BLaER1 treated with 17β-estradiol and CSF1 and Interleukin-3, amounts not matched to agents 10 nM and 100 nM (cell line): ENCODE measurements around the gene RASAL2.

Experiments
- H3K27ac ChIP-seq, 11 experiments: shearing (Covaris generic); formaldehyde crosslinking; 2 replicates each; pipeline ENCODE4 v1.8.1; 2022
- H3K27me3 ChIP-seq, 11 experiments: shearing (Covaris generic); formaldehyde crosslinking; 2 replicates each; pipeline ENCODE4 v1.8.1; 2022
- H3K36me3 ChIP-seq, 11 experiments: shearing (Covaris generic); formaldehyde crosslinking; 2 replicates each; pipeline ENCODE4 v1.8.1; 2022
- H3K4me1 ChIP-seq, 10 experiments: shearing (Covaris generic); formaldehyde crosslinking; 2 replicates each; pipeline ENCODE4 v1.8.1; 2022
- H3K4me2 ChIP-seq, 11 experiments: shearing (Covaris generic); formaldehyde crosslinking; 2 replicates each; pipeline ENCODE4 v1.8.1; 2022
- H3K4me3 ChIP-seq, 10 experiments: shearing (Covaris generic); formaldehyde crosslinking; 2 replicates each; pipeline ENCODE4 v1.8.1; 2022
- H3K9ac ChIP-seq, 11 experiments: shearing (Covaris generic); formaldehyde crosslinking; 2 replicates each; pipeline ENCODE4 v1.8.1; 2022
- H3K9me3 ChIP-seq, 11 experiments: shearing (Covaris generic); formaldehyde crosslinking; replicated peaks in 1 of 11; 2 replicates each; pipeline ENCODE4 v1.8.1; 2022
- H4K20me1 ChIP-seq, 11 experiments: shearing (Covaris generic); formaldehyde crosslinking; 2 replicates each; pipeline ENCODE4 v1.8.1; 2022
- Cebpa-rat ChIP-seq, 11 experiments: shearing (Covaris generic); IDR thresholded peaks; 2 replicates each; pipeline ENCODE4 v1.8.1; 2022

The RASAL2 gene

DNA sequence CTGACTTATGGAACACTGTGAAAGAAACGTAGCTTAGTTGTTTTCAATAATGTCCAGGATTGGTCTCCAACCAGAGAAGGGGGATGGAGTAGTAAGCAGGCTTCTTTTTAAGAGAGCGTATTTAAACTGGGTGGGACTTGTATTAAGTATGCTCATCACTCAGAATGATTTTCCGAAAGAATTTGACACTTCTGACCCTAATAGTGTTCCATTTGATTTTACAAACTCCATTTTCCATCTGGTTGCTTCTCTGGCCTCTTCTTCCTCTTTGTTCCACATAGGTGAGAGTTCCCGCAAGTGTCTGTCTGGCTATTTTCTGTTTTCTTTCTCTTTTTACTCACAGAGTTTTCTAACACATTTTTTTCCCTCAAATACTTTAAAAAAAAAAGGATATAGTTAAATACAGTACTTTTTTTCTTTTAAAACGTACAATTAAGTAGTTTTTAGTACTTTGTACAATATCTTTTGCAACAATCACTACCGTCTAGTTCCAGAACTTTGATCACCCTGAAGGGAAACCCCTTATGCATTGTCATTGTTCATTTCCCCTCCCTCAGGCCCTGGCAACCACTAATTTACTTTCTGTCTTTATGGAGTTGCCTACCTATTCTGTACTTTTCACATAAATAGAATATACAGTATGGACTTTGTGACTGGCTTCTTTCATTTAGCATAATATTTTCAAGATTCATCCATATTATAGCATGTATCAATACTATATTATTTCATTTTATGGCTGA lies 67.0 kb downstream of the RASAL2 start:
- Histone ChIP-seq H3K9ac (no peak overlapping the region), H3K27me3 (no peaks in the 10 kb centered on the region), H3K36me3 (no peaks in the 10 kb centered on the region), H3K9me3 (no peaks in the 10 kb centered on the region), H3K4me2 (no peak overlapping the region), H3K4me1 (peaks cover 0 to 3% (median 2%) of the 10 kb centered on the region in 10 experiments; a peak in 10 of 20 replicates), H3K4me3 (no peak overlapping the region), H4K20me1 (peaks cover 0 to 10% (median 0%) of the 10 kb centered on the region in 11 experiments; a peak in 2 of 22 replicates), H3K27ac (no peak overlapping the region)
- TF ChIP-seq Cebpa-rat (IDR thresholded peaks at IDR 0.05): no peak

DNA sequence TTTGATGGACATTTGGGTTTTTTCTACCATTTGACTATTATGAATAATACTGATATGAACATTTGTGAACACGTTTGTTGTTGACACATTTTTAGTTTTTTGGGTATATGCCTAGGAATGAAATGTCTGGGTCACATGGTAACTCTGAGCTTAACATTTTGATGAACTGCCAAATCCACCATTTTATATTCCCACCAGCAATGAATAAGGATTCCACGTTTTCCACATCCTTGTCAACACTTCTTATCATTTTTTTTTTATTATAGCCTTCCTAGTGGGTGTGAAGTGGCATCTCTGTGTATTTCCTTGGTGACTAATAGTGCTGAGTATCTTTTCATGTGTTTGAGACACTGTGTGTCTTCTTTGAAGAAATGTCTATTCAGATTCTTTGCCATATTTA lies 67.6 kb downstream of the RASAL2 start:
- Histone ChIP-seq H3K9me3 (no peaks in the 10 kb centered on the region), H3K4me3 (no peak overlapping the region), H3K4me1 (peaks cover 0 to 8% (median 6%) of the 10 kb centered on the region in 10 experiments; a peak in 10 of 20 replicates), H3K4me2 (no peak overlapping the region), H3K27me3 (no peaks in the 10 kb centered on the region), H4K20me1 (peaks cover 0 to 10% (median 0%) of the 10 kb centered on the region in 11 experiments; a peak in 2 of 22 replicates), H3K9ac (no peak overlapping the region), H3K27ac (no peak overlapping the region), H3K36me3 (no peaks in the 10 kb centered on the region)
- no peak for TF ChIP-seq Cebpa-rat (IDR thresholded peaks at IDR 0.05)

DNA sequence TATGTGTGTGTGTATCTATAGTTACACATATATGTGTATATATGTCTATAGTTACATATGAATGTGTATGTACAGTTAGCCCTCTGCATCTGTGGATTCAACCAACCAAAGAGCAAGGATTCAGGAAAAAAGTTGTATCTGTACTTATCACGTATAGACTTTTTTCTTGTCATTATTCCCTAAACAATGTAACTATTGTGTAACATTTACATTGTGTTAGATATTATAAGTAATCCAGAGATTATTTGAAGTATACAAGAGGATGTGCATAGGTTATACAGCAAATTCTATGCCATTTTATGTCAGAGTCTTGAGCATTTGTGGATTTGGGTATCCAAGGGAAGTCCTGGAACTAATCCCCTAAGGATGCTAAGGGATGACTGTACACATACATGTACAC lies 71.3 kb downstream of the RASAL2 start:
- Histone ChIP-seq H3K4me1 (peaks cover 0 to 10% (median 6%) of the 10 kb centered on the region in 10 experiments; a peak in 10 of 20 replicates), H4K20me1 (peaks cover 0 to 10% (median 0%) of the 10 kb centered on the region in 11 experiments; a peak in 2 of 22 replicates), H3K36me3 (no peaks in the 10 kb centered on the region), H3K27me3 (no peaks in the 10 kb centered on the region), H3K9me3 (no peaks in the 10 kb centered on the region), H3K27ac (no peak overlapping the region), H3K9ac (no peak overlapping the region), H3K4me3 (no peak overlapping the region), H3K4me2 (no peak overlapping the region)
- TF ChIP-seq Cebpa-rat (IDR thresholded peaks at IDR 0.05): no peak; a peak in 1 of 22 replicates

DNA sequence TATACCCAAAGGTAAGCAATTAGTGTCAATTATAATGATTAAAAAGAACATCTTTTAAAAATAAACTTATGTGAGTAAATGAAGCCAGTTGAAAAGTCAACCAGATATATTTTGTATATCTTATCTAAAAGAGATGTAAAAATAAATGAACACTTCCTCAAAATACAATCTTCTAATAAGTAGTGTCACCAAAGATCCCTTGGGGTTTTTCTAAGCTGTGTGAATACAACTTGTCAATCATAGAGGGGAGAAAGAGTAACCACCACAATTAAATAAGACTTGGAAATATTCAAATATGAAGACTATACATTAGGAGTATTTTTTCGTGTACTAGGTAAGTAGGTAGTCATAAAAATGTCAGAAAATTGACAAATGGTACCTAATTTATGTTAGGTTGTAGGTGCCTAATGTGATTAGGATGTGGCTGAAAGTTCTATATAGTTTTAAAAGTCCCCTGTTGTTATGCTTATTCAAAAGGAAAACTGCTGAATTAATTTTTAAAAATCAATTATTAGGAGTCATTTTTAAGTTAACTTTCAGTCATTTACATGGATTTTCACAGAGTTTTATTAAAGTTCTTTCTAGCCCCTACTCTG lies 72.6 kb downstream of the RASAL2 start:
- H4K20me1 ChIP-seq: peaks cover 0 to 10% (median 0%) of the 10 kb centered on the region in 11 experiments; a peak in 2 of 22 replicates
- H3K27me3 ChIP-seq: no peaks in the 10 kb centered on the region
- H3K4me1 ChIP-seq: peaks cover 0 to 10% (median 6%) of the 10 kb centered on the region in 10 experiments; a peak in 10 of 20 replicates
- no peak overlapping the region for H3K9ac ChIP-seq
- no peaks in the 10 kb centered on the region for H3K9me3 ChIP-seq
- H3K27ac ChIP-seq: no peak overlapping the region
- H3K4me2 ChIP-seq: peak overlapping the region in 5 of 11 experiments; percentile 3 to 37 (median 22); a peak in 3 of 22 replicates
- no peak overlapping the region for H3K4me3 ChIP-seq
- no peaks in the 10 kb centered on the region for H3K36me3 ChIP-seq
- no peak for TF ChIP-seq Cebpa-rat (IDR thresholded peaks at IDR 0.05)

DNA sequence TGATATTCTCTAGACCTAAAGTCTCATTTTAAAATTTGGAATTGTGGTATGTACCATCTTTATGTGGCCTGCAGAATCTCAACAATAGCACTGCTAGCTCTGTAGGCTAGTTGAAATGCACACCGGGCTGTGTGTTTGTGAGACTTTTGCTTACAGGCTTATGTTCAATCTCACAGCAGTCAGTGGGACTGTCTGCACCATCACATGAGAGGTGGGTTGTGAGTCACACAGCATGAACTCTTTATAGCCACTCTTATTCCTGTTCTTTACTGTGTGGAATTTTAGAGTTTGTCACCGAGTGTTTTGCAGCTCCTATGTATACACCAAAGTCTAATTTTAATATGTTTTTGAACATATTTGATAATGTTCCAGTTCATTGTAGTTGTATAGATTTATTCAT lies 74.6 kb downstream of the RASAL2 start:
- Histone ChIP-seq H3K27ac (no peak overlapping the region), H3K27me3 (no peaks in the 10 kb centered on the region), H3K4me3 (no peak overlapping the region), H4K20me1 (peaks cover 0 to 10% (median 0%) of the 10 kb centered on the region in 11 experiments; a peak in 2 of 22 replicates), H3K9me3 (no peaks in the 10 kb centered on the region), H3K4me1 (peaks cover 0 to 10% (median 6%) of the 10 kb centered on the region in 10 experiments; a peak in 10 of 20 replicates), H3K4me2 (no peak overlapping the region), H3K36me3 (no peaks in the 10 kb centered on the region), H3K9ac (no peak overlapping the region)
- TF ChIP-seq Cebpa-rat (IDR thresholded peaks at IDR 0.05): no peak

DNA sequence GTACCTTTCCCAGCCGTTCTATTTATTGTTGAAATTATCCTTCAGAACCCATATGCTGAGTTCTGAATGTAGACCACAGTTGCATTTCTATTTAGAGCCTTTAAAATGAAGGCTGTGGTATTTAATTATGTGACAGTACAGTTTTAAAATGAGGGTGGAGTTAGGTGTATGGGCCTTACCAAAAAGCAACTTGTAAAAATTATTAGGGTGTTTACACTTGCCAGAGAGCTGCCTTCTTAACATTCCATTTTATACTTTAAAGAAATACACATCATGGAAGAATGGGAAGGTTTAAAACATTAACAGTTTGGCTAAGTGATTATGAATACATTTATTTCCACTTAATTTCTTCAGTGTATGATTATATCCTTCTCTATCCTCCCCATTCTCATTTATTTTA lies 75.7 kb downstream of the RASAL2 start:
- Histone ChIP-seq H3K4me3 (no peak overlapping the region), H3K36me3 (no peaks in the 10 kb centered on the region), H3K4me2 (no peak overlapping the region), H3K27ac (no peak overlapping the region), H3K4me1 (peaks cover 0 to 10% (median 6%) of the 10 kb centered on the region in 10 experiments; a peak in 10 of 20 replicates), H4K20me1 (peaks cover 0 to 10% (median 0%) of the 10 kb centered on the region in 11 experiments; a peak in 2 of 22 replicates), H3K9ac (no peak overlapping the region), H3K27me3 (no peaks in the 10 kb centered on the region), H3K9me3 (no peaks in the 10 kb centered on the region)
- no peak for TF ChIP-seq Cebpa-rat (IDR thresholded peaks at IDR 0.05)

DNA sequence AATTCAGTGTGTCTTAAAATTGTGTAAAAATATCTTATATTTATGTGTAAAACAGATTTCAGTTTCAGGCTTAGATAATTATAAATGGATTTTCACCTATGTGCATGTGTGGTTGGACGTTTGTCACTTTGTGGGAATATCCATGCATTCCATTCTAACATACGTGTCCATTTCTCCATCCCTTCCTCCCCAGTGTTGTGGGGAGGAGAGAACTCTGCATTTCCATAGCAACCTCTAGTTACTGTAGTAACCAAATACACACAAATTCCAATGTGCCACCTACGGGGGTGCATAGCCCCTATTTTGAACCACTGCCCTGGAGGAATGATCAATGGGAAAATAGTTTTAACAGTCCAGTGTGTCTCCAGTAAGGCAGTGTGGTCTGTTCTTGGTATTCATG lies 79.0 kb downstream of the RASAL2 start:
- Histone ChIP-seq H3K27me3 (no peaks in the 10 kb centered on the region), H4K20me1 (peaks cover 0 to 10% (median 0%) of the 10 kb centered on the region in 11 experiments; a peak in 2 of 22 replicates), H3K36me3 (no peaks in the 10 kb centered on the region), H3K27ac (no peak overlapping the region), H3K4me2 (no peak overlapping the region), H3K9me3 (no peaks in the 10 kb centered on the region), H3K9ac (no peak overlapping the region), H3K4me3 (no peak overlapping the region), H3K4me1 (no peaks in the 10 kb centered on the region)
- TF ChIP-seq Cebpa-rat (IDR thresholded peaks at IDR 0.05): no peak

DNA sequence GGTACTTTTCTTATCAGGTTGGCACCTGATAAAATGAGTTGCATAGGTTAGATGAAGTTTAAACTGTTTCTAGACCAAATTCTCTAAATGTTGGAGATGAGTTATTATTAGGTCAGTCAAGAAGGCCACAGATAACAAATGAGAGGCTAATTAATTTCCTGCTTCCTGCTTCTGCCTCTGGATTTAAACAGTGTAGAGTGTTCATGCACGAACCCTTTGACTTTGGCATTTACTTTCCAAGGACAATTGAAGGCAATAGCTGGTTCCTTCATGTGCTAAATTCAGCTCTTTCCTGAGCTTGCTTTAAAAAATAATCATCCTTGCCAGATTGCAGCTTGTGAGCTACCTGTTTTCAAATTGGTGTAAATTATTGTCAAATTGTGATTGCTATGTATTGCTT lies 80.6 kb downstream of the RASAL2 start:
- Histone ChIP-seq H3K36me3 (no peaks in the 10 kb centered on the region), H3K9me3 (no peaks in the 10 kb centered on the region), H3K9ac (no peak overlapping the region), H4K20me1 (peaks cover 0 to 13% (median 0%) of the 10 kb centered on the region in 11 experiments; a peak in 2 of 22 replicates), H3K4me1 (no peaks in the 10 kb centered on the region), H3K4me2 (no peak overlapping the region), H3K27me3 (no peaks in the 10 kb centered on the region), H3K27ac (no peak overlapping the region), H3K4me3 (no peak overlapping the region)
- no peak for TF ChIP-seq Cebpa-rat (IDR thresholded peaks at IDR 0.05)

DNA sequence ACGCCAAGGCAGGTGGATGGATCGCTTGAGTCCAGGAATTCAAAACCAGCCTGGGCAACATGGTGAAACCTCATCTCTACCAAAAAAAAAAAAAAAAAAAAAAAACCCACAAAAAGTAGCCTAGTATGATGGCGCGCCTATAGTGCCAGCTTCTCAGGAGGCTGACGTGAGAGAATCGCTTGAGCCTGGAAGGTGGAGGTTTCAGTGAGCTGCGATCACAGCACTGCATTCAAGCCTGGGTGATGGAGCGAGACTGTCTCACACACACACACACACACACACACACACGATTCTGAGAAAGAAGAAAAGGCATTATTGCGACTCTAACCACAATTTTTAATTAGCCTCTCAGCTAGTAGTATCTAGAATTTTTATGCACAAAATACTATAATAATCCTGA lies 86.5 kb downstream of the RASAL2 start:
- Histone ChIP-seq H3K4me3 (no peak overlapping the region), H3K9me3 (no peaks in the 10 kb centered on the region), H3K4me2 (no peak overlapping the region), H4K20me1 (peaks cover 0 to 7% (median 0%) of the 10 kb centered on the region in 11 experiments; a peak in 3 of 22 replicates), H3K27ac (no peak overlapping the region), H3K36me3 (no peaks in the 10 kb centered on the region), H3K4me1 (no peaks in the 10 kb centered on the region), H3K9ac (no peak overlapping the region), H3K27me3 (no peaks in the 10 kb centered on the region)
- no peak for TF ChIP-seq Cebpa-rat (IDR thresholded peaks at IDR 0.05)
